Ammon's horn (tissue), 1 donor: ENCODE data around the gene SERPINE1.

Experiments used
- DNase-seq: peaks from one replicate; pipeline ENCODE4 v3.0.0-alpha.2; 2016; ENCODE audit warnings: low spot score

Gene SERPINE1

GRCh38 chr7:101156866-101157589 is 30.1 kb downstream of the SERPINE1 start:
- no peak for DNase-seq

GRCh38 chr7:101159696-101160674 is 33.1 kb downstream of the SERPINE1 start:
- peak; percentile 48 for DNase-seq

- no peak for DNase-seq
Observed at GRCh38 chr7:101160910-101161309, 34.0 kb downstream of the SERPINE1 start.

GRCh38 chr7:101161692-101162471 is 35.0 kb downstream of the SERPINE1 start:
- DNase-seq: no peak

DNA sequence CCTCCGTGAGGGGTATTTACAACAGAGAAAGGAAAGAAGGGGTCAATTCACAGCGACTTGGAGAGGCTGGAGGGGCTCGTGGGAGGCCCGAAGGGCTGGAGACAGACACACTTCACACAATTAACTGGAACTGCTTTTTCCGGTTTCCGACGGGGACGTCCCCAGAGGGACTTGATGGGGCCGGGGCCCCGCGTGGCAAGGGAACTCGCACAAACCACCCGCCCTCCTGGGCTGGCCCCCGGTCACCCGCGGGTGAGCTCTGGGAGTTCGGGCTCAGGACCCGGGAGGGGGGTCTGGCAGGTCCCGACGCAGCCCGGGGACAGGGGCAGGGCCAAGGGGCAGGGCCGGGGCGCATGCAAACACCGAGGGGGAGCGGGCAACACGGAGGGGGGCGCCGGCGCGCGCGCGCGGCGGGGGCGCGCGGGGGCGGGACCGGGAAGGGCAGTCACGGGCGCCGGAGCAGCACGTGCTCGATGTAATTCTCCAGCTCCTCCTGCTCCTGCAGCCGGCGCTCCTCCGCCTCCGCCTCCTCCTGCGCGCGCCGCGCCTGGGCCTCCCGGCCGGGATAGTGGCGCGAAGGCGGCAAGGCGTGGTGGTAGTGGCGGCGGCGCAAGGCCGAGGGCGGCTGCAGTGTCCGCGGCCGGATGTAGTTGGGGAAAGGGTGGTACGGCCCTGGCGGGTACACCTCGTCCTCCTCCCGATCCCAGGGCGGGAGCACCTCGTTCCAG is 35.8 kb downstream of the SERPINE1 start:
- DNase-seq: no peak

- no peak for DNase-seq
Observed at GRCh38 chr7:101163279-101164070, 36.6 kb downstream of the SERPINE1 start.

- DNase-seq: no peak
Observed at GRCh38 chr7:101164071-101164840, 37.4 kb downstream of the SERPINE1 start.

GRCh38 chr7:101165075-101165957 is 38.4 kb downstream of the SERPINE1 start, which contains the start of gene VGF:
Gene VGF (minus strand): TSS chr7:101165569. CDS start chr7:101164843, 726 bp downstream.
- DNase-seq: peak; percentile 91

DNA sequence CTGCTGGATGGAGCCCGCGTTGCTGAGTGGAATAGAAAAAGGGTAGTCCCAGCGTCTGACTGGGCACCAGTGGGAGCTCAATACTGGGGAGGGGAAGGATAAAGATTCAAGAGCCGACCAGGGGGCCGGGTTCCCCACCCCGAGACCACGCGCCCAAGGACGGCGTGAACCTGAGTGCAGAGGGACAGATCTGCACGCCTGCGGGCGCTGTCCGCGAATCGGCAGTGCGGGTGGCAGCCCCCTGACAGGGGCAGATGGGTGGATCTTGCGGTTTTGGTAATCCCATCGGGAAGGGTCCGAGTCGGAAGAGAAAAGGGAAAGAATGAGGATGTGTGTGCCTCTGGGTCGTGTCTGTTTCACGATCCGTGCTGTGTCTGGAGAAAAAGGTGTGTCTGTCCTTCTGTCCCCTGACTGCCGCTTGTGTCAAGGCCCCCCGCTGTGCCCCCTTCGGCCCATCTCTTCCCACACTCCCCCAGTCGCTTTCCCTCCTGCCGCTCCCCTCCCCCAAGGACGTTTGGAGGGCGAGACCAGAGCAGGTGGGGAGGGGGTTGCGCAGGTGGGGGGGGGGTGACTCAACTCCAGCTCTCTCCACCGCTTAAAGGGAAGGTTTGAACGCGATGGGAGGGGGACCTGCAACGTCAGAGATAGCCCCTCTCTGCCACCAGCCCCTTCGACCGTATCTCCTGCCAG is 39.2 kb downstream of the SERPINE1 start:
- DNase-seq: no peak

GRCh38 chr7:101166648-101166908 is 39.7 kb downstream of the SERPINE1 start:
- DNase-seq: no peak

DNA sequence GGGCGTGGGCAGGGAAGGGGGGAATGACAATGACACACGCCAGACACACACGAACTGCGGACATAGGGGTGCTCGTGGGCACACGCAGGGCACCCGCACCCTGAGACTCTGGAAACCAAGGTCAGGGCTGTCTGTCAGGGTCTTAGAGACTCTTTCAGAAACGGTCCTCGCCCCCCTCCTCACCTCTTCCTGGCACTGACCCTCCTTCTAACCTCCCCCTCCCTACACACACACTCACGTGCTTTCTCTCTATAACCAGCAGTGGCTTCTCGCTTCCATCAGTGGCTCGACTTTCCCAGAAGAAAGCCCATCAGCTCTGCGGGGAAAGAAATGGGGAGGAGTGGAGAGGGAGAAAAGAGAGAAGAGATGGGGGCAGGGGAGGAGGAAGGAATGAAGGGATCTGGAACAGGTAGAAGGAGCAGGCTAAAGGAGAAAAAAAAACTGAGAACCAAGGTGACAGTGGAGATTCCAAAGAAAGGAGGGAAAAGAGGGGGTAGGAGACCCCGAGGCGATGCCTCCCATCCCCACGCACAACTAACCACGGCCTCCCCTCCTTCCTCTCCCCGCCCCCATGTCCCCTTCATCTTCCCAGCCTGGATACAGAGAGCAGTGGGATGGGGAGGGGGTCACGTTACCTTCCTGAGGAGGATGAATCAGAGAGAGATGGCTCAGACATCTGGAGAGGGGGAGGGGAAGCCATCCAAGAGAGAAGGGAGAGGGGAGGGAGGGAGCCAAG is 40.2 kb downstream of the SERPINE1 start:
- DNase-seq: no peak

- DNase-seq: no peak
Observed at GRCh38 chr7:101167645-101168411, 40.9 kb downstream of the SERPINE1 start.

- no peak for DNase-seq
Observed at GRCh38 chr7:101168412-101169049, 41.6 kb downstream of the SERPINE1 start.

GRCh38 chr7:101169110-101169837 is 42.4 kb downstream of the SERPINE1 start:
- no peak for DNase-seq

GRCh38 chr7:101169838-101170551 is 43.1 kb downstream of the SERPINE1 start:
- peak; percentile 64 for DNase-seq
